GM19043 (cell line): ENCODE data around the gene TMEM41B.
"Not testable (repeated sequence)": the region's sequence is repeated elsewhere in the genome, so short reads cannot be mapped to it uniquely, and the experiment has no call there.

ENCODE experiments used
- ATAC-seq: cut with Tn5 transposase; IDR thresholded peaks from one replicate; pipeline ENCODE4 v1.9.1; 2021; ENCODE audit warnings: low read depth; ENCODE audit not compliant: unreplicated experiment

TMEM41B gene

DNA sequence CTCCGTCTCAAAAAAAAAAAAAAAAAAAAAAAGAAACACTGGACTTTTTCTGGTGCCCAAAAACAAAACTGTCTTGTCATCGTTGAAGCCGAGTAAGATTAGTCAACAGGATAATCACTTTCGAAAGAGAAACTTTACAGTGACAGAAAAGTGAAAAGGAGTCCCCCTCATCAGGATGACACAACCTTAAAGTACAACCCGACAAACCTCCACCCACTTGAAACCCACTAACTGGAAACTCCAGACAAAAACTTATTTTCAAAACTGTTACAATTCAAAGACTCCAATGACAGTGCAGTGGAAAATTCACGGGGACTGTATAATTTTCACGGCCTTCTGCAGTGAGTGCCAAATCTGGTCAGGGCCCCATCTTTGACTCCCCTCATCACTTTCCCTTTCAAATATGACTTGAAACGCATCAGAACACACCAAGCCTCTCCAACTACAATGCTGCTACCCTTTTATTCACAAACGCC, 50.5 kb downstream of the TMEM41B start:
- ATAC-seq = peak; percentile 64

DNA sequence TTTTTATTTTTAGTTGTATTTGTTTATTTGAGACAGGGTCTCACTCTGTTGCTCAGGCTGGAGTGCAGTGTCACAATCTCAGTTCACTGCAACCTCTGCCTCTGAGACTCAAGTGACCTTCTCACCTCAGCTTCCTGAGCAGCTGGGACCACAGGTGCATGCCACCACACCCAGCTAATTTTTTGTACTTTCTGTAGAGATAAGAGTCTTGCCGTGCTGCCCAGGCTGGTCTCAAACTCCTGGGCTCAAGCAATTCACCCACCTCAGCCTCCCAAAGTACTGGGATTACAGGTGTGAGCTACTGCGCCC, 53.6 kb downstream of the TMEM41B start:
- not testable (repeated sequence) for ATAC-seq

DNA sequence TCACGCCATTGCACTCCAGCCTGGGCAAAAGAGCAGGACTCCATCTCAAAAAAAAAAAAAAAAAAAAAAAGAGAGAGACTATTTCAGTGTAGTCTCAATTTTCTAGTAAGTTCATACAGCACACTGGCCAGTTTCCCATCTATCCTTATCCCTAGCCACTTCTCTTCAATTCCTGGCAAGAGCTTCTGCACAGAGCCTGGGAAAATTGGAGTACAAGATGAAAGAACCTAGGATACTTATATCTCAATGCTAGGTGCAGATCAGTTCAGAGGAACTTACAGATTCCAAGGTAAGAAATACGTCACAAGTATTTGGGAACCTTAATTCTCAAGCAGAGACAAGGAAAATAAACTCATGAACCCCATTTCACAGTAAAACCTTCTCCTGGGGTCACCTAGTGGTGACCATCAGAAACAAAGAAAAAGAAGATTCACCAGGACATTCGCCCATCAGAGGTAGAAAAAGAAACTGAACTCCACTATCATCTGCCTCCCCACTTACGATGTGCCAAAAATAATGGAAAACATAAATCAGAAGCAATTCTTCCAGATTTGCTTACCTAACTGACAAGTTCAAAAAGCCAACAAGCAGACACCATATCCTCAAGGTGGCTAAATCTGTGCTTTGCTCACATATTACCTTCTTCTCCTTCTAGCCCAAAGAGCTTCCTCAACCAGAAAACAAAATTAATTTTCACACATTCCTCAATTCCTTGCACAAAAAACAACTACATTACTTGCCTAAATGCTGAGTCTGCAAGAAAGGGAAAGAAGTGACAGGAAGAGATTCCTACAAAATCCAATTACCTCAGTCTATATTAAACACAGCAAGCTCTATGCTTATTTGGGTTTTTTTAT, 54.2 kb downstream of the TMEM41B start:
- ATAC-seq = no peak

DNA sequence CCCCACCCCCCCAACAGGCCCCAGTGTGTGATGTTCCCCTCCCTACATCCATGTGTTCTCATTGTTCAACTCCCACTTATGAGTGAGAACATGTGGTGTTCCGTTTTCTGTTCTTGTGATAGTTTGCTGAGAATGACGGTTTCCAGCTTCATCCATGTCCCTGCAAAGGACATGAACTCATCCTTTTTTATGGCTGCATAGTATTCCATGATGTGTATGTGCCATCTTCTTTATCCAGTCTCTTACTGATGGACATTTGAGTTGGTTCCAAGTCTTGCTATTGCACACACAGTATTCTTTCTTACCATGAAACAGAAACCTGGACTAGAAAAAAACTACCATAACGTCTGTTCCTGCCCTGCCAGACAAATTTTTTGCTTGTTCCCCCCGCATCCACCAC, 56.1 kb downstream of the TMEM41B start:
- ATAC-seq = not testable (repeated sequence)

DNA sequence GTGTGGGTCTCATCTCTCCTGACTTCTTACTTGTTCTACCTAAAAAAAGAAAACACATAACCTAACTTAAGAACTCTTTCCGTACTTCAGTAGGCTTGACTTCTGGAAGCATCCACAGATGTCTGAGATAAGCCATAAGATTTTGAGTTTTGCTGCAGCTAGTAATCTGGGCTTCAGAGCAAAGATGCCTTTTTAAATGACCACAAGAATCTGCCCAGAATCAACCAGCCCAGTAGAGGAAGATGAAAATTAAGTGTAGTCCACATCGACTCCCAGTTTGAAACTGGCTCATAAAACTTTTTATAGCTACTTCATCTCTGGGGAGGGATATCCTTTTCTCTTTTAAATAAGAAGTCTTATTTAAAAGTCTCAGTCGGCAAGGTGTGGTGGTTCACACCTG, 60.0 kb downstream of the TMEM41B start:
- no peak for ATAC-seq

DNA sequence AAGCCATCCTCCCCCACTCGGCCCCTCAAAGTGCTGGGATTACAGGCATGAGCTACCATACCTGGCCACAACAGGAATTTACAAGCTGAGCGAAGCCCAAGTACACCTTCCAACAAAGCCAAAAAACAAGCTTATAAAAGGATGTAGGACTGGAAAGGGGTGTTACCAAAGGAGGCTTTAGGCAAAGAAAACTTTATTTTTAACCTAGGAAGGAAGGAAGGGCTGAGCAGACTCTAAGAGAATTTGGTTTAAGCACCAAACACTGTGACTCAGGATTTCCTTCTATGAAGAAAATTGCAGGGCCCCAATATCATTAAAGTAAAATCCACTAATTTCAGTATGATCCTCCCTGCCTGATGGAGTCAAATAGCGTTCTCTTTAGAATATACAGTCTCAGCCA, 61.3 kb downstream of the TMEM41B start:
- no peak for ATAC-seq

DNA sequence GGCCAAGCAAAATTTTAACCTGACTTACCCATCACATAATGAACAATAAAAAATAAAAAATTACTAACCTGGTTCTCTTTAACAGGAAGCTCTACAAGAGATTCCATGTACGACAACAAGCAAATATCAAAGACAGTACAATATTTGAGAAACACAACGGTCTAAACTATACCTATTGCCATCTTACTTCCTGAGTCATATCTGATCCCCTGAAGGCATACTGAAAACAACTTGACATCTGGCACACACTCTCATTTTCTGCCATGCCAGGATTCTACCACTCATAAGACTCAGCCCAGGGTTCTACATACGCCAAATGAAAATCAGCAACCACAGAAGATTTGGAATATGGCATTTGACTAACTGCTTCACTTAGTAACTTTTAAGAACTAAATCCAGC, 63.1 kb downstream of the TMEM41B start:
- ATAC-seq = no peak

DNA sequence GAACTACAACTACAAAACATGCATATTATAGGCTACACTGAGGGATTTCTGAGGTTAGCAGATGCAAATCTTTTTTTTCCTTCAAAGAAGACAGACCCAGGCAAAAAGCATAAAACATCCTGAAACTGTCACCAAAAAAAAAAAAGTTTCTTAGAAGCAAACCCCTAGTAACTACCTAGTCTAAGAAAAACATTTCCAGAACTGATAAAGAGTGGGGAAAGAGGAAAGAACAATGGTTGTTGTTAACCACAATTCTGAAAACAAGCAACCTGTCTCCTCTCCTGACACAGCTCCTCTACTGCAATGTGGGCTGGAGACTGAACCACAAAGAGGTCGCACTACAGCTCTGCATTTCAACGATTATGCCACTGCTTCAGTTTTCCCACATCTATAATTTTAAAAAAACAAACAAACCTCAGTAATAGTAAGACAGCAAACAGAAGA, 64.2 kb downstream of the TMEM41B start:
- peak; percentile 71 for ATAC-seq

DNA sequence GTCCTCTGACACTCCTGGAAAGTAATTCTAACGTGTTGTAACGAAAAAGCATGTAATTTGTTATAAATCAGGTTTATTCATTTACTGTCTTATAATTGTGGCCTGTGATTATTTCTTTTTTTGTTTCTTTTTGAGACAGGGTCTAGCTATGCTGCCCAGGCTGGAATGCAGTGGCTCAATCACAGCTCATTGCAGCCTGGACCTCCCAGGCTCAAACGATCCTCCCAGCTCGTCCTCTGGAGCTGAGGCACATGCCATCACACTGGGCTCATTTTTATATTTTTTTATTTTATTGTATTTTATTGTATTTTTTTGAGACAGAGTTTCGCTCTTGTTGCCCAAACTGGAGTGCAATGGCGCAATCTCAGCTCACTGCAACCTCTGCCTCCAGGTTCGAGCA, 65.1 kb downstream of the TMEM41B start:
- no peak for ATAC-seq

DNA sequence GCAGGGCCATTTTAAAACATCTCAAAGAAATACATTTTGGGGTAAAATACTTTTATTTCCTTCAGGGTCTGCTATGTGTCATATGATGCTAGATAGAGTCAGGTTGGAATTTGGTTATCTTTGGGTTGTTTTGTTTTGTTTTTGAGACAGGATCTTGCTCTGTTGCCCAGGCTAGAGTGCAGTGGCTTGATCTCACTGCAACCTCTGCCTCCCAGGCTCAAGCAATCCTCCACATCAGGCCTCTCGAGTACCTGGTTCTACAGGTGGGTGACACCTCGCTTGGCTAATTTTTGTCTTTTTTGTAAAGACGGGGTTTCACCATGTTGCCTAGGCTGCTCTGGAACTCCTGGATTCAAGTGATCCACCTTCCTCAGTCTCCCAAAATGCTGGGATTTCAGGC, 66.5 kb downstream of the TMEM41B start:
- no peak for ATAC-seq

DNA sequence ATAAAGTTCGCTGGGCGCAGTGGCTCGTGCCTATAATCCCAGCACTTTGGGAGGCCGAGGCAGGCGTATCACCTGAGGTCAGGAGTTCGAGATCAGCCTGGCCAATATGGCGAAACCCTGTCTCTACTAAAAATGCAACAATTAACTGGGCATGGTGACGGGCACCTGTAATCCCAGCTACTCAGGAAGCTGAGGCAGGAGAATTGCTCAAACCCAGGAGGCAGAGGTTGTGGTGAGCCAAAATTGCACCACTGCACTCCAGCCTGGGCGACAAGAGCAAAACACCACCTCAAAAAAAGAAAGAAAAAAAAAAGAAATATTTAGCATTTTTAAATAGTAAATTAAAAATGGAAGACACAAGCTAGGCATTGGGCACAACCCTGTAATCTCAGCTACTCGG, 78.2 kb downstream of the TMEM41B start:
- ATAC-seq = not testable (repeated sequence)

DNA sequence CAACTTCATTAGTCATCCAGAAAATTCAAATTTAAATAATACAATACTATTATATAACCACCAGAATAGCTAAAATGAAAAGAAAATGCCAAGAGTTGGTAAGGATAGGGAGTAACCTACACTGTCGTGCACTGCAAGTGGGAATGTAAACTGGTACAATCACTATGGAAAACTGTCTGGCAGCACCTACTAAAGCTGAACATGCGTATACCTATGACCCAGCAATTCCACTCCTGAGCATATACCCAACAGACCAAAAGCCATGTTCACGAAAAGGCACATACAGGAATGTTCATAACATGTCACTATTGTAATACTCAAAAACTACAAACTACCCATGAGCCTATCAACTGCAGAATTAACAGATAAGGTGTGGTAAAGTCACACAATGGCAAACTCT, 81.9 kb downstream of the TMEM41B start:
- no peak for ATAC-seq

DNA sequence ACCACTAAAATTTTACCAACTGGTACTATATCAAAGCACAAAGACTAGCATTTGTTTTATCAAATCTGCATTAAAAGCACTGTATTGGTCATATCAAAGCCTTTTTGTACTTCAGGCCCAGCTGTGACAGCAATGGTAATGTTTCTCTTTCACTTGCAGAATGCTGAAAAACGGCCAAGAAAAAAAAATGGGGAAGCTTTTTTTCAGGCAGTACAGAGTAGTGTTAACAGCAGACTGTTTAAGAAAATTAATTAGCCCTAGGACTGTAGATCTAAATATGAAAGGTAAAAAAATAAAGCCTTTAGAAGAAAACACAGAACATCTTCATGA, 82.6 kb downstream of the TMEM41B start:
- peak; percentile 71 for ATAC-seq
